A172 (cell line): Measurements from ENCODE around the gene KRTAP10-6. TPM values are rescaled to one million over a fixed set of nuclear protein-coding genes. Genes with fewer than 3 reads are reported as not detected.
A peak's percentile ranks its signal among the peaks of the same experiment; 100 is the strongest.
"Not testable (repeated sequence)": the region's sequence is repeated elsewhere in the genome, so short reads cannot be mapped to it uniquely, and the experiment has no call there.

Source experiments
- DNase-seq: peaks from one replicate; pipeline ENCODE4 v3.0.0-alpha.2; 2015; ENCODE audit warnings: low spot score
- total RNA-seq: library from RNA; depleted of rRNA; stranded (reverse); fragments of >200 nt; shearing (Covaris generic); gene quantifications from 2 replicates; pipeline ENCODE4 v1.2.3, GENCODE V29; 2014

Gene KRTAP10-6
- total RNA-seq, 1 experiment from 2014 or later = not detected

DNA sequence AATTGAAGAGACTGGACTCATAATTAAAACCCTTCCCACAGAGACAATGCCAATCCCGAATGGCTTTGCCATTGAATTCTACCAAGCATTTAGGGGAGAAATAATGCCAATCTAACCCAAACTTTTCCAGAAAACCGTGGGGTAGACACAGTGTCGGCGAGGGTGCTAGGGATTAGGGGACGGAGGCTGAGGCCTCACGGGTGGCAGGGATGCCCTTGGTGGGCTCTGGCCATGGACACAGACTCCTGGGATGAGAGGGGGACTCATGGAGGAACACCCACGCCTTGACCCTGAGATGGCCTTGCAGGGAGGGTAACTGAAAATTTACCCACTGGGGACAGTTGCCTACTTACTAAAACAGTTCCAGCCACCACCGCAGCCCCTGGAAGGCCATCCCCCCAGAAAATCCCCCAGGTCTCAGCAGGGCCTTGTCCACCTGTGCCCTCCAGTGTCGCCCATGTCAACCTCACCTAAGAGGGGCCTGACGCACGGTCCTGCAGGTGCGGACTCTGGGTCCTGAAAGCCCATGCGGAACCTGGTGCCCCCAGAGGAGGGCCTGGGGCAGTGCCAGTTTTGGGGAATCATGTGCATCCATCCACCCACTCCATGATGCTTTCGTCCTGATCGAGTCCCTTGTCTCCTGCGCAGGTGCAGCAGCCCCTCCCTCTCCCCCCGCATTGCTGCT is 13.8 kb downstream of the KRTAP10-6 start:
- no peak for DNase-seq

DNA sequence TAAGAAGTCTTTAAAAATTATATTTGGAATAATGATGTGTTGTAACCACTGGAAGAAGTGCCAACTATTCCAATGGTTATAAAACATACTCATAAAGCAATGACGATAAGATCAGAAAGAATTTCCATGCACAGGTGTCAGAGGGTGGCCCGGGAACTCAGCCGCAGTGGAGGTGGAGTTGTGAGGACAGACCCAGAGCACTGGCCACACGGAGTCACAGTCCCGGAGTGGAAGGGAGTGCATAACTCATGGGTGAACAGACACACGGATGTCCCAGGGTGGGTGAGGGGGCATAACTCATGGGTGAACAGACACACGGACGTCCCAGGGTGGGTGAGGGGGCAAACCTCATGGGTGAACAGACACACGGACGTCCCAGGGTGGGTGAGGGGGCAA is 16.3 kb downstream of the KRTAP10-6 start:
- DNase-seq = no peak

DNA sequence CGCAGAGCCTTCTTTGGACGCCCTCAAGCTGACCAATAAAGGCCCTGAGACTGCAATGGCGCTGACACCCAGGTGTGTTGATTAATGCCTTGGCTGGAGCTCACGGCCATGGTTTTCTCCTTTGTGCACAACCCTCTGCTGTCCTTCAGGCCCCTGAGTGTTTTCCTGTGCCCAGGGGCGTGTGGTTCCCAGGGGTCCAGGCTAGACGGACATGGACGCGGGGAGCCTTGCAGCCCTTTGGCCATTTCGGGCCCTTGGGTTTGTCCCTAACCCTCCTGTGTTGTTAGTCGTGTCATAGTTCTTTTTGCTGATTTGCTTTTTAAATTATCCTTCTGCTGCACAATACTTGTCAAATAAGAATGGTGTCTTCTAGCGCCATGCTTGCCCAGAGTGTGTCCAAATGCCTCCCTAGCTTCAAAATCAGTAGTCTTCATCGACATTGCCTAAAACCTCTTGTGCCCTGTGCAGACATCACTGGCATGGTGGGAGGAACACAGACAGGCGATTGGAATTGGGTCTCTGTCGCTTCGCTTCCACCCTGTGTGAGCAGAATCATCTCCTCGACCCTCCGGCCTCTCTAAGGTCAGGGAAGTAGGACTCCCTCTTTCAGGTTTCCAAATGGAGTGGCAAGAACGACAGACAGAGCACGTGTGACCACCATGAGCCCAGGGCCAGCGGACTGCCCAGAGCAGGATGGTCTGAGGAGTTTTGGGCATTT is 16.8 kb downstream of the KRTAP10-6 start:
- no peak for DNase-seq

DNA sequence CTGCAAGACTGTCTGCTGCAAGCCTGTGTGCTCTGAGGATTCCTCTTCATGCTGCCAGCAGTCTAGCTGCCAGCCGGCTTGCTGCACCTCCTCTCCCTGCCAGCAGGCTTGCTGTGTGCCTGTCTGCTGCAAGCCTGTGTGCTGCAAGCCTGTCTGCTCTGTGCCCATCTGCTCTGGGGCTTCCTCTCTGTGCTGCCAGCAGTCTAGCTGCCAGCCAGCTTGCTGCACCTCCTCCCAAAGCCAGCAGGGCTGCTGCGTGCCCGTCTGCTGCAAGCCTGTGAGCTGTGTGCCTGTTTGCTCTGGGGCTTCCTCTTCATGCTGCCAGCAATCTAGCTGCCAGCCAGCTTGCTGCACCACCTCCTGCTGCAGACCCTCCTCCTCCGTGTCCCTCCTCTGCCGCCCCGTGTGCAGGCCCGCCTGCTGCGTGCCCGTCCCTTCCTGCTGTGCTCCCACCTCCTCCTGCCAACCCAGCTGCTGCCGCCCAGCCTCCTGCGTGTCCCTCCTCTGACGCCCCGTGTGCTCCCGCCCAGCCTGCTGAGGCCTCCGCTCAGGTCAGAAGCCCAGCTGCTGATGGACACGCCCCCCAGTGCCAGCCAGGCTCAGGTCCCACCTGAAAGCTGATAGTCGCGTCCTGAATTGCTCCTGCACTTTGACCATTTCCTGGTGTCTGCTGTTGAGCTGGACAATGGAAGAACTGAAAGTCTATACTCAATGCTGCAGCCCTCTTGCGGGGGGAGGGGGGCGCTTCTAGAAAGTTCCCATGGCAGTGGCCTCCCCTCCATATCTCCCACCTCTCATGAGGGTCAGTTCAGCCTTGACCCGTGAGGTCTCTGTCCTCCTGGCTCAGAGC is 17.6 kb downstream of the KRTAP10-6 start:
- DNase-seq = no peak

DNA sequence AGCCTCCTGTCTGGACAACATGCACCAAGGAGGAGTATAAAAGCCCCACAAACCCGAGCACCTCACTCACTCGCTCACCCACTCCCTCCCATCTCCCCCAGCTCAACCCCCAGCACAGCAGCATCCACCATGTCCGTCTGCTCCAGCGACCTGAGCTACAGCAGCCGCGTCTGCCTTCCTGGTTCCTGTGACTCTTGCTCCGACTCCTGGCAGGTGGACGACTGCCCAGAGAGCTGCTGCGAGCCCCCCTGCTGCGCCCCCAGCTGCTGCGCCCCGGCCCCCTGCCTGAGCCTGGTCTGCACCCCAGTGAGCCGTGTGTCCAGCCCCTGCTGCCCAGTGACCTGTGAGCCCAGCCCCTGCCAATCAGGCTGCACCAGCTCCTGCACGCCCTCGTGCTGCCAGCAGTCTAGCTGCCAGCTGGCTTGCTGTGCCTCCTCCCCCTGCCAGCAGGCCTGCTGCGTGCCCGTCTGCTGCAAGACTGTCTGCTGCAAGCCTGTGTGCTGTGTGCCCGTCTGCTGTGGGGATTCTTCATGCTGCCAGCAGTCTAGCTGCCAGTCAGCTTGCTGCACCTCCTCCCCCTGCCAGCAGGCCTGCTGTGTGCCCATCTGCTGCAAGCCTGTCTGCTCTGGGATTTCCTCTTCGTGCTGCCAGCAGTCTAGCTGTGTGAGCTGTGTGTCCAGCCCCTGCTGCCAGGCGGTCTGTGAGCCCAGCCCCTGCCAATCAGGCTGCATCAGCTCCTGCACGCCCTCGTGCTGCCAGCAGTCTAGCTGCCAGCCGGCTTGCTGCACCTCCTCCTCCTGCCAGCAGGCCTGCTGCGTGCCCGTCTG is 18.5 kb downstream of the KRTAP10-6 start, which contains the start of gene KRTAP10-4:
Gene KRTAP10-4 (plus strand): TSS at position 100 of the 827 bp plus-strand sequence. CDS start 30 bp downstream, at position 130.
- not testable (repeated sequence) for DNase-seq

DNA sequence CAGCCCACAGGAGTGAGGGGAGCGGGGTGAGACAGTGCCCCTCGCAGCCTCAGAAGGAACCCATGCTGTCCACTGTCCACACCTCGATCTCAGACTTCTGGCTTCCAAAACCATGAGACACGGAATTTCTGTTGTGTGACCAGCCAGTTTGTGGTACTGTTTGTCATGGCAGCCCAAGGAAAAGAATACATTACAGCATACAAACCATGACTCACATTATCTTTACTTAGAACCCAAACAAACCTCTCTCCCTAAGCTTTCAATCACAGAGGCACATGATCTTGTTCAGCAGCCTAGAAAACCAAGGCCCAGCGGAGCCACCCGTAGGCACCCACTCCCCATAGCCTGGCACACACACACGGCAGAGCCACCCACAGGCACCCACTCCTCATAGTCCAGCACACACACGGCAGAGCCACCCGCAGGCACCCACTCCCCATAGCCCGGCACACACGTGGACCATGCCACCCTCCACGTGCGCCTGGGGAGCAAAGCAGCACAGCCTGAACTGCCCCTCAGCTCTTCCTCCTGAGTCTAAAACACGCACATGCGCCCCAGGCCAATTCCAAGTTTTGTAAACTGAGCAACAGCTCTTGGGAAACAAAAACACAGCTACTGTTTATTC is 19.2 kb downstream of the KRTAP10-6 start:
- DNase-seq = peak; percentile 37

DNA sequence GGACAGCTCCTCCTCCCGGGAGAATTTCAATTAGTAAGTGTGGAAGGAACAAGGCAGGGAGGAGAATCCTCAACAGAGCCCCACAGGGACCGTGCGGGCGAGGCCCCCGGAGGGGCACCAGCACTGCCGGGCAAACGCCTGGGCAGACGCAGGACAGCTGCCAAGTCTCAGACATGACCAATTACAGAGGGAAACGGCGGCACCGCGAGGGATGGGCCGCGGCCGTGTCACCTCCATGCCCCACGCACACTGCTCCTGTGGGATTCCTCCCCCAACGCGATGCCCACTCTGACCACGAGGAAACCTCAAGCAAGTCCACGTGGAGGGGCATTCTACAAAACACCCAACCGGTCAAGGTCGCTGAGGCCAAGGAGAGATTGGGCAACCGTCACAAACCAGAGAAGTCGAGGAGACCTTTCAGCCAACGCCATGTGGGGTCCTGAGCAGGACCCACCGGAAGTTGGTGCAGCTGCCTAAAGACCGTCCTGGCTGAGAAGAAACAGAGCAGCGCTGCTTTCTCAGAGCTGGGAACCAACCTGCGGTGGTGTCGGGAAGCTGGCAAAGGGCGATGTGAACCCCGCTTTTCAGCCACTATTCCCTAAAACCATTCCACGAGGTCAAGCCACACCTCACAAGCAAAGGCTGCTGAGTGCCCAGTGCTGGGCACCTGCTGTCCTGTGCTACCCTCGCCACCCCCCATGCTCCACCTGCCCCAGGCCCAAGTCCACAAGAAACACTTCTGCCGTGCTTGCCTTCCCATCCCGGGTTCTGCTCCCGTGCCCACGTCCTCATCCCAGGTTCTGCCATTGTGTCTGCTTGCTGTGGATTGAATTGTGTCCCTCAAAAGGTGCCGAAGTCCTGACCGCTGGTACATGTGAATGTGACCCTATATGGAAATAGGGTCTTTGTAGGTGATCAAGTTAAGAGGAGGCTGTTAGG is 20.2 kb downstream of the KRTAP10-6 start:
- no peak for DNase-seq

DNA sequence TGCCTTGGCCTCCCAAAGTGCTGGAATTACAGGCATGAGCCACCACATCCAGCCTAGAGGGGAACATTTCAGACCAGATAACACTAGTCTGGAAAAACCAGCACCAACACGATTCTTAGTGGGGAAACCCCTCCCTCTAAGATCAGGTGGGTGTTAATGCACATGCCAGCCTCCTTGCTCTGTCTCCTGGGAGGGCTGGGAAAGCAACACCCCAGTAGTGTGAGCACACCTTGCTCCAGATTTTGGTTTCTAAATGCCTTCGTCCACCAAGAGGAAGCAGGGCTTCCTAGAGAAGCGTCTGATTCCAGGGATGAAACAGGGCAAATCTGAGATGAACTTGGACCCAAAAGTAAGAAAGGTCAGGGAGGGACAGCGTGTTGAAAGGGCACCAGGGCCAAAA is 21.0 kb downstream of the KRTAP10-6 start:
- no peak for DNase-seq

DNA sequence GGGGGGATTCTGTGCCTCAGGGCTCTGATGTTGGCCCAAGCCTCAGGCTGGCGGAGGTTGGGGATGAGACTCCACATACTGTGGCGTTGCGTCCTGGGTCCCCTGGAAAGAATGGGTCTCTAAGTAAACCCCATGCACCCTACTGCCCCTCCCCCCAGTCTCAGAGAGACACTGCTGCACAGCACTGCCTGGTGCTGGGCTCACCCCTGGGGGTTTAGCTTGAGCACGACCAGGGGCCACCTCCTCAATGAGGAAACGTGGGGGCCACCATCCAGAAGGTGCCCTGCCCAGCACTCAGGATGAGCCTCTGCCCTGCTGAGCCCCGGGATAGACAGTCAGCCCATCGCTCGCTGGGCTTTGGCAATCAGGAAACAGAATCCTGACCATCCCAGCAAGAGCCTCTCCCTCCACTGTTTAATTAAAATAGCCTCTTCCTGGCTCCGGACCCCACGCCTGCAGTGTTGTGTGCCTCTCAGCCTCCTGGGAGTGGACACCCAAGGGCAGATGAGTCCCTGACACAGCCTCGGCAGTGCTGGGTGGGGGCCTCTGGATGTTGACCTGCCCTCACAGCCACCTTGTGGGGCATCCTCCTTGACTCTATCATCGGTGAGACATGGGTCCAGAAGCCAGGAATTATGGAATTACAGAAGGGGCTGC is 22.3 kb downstream of the KRTAP10-6 start:
- no peak for DNase-seq

DNA sequence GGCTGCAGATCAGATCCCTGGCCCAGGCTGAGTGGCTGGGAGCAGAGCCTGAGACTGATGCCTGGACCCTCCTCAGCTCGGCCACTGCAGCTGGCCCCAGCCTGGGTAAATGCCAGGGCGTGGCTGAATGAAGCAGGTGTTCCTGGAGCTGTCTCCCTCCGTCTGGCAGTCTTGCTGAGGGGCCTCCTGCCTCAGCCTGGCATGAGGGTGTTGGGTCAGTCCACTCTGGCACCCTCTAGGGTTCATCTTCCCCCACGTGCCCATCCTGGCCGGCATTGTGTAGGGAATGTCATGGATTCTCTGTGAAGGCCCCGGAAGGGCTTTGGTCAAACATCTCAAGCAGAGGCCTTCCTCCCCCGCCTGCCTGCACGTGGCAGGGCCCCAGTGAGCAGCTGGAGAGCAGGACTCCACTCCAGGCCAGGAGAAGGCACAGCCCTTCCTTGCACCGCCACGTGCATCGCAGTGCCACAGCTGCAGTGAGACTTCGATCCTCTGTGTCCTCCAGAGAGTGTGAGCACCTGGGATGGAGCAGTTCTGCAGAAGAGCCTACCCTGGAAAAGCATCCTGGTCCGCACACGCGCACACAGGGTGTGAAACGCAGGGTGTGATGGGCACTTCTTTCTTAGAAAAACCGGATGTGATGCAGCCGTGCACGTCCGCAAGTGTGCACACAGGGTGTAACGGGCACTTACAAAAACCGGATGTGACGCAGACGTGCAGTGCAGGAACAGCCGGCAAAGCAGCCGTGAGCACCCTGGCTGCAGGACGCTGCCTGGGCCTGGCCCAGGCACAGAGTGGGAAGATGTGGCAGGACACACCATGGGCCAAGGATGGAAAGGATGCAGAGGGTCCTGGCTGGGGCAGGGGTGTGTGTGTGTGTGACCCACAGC is 23.4 kb downstream of the KRTAP10-6 start:
- DNase-seq = no peak

DNA sequence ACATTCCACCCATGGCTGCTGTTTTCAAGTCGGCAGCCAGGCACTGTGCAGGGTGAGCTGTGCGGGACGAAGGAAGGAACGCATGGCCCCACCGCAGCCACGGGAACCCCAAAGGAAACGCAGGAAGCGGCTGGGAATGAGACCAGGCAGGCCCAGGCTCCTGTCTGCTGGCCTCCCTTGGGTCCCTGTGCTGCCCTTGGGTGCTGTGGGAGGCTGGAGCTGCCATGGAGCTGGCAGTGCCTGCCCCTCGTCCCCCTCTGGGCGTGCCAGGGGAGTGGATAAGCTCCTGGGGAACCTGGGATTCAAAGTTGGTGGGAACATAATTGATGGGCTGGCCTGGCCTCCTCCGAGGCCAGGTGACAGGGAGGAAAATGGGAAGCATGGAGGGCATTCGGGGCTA is 24.0 kb downstream of the KRTAP10-6 start:
- DNase-seq = no peak

DNA sequence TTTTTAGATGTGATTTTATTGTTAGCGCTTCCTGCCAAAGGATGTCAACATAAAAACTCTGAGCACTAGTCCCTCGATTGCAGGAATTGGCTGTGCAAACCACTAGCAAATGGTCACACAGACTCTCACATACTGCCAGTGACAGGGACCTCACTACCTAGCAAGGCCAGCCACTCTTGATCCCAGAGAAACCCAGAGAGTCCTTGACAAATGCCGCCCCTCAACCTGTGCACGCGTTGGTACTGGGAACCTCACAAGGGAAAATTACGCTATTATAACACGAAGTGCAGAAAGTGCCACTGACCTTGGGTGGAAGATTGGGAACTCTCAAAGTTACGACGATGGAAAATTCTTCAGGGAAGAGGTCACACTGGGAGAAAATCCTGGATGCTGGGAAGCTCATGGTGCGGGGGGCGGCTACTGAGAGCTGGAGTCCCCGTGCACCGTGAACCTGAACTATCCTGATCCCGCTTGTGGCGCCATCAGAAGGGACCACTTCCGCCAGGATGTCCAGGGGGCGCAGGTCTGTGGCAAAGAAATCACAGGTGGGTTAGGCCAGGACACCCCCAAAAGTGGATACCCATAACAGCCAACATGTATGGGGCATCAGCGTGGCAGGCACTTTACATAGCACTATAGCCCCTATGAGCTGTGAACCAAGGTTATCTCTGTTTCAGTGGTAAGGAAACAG is 24.7 kb downstream of the KRTAP10-6 start:
- DNase-seq = no peak

DNA sequence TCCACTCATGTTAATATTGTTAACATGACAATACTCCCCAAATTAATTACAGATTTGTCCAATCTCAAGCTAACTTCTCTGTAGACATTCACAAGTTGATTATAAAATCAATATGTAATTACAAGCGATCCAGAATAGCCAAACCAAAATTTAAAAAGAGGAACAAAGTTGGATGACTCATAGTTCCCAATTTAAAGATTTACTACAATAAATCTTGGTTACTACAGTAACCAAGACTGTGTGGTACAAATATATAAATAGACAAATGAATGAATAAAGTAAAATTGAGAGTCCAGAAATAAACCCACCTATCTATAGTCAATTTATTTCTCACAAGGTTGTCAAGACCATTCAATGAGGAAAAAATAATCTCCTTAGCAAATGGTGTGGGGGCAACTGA is 25.9 kb downstream of the KRTAP10-6 start:
- no peak for DNase-seq

DNA sequence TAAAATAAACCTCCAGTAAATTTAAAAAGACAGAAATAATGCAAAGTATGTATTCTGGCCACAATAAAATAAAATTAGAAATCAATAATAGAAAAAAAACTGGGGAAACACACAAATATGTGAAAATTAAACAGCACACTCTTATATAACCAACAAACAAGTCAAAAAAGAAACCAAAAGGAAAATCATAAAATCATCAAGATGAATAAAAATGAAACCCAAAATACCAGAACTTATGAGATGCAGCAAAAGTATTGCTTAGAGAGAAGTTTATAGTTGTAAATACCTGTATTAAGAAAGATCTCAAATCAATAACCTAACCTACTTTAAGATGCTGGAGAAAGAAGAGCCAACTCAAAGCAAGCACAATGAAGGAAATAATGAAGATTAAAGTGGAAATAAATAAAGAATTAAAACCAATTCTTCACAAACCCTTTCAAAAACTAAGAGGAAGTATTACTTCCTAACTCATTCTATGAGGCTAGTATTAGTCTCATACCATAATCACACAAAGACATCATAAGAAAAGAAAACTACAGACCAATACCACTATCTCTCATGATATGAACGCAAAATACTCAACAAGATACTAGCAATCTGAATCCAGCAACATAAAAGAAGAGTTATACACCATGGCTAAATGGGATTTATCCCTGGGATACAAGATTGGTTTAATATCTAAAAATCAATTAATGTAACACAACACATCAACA is 27.3 kb downstream of the KRTAP10-6 start:
- no peak for DNase-seq

DNA sequence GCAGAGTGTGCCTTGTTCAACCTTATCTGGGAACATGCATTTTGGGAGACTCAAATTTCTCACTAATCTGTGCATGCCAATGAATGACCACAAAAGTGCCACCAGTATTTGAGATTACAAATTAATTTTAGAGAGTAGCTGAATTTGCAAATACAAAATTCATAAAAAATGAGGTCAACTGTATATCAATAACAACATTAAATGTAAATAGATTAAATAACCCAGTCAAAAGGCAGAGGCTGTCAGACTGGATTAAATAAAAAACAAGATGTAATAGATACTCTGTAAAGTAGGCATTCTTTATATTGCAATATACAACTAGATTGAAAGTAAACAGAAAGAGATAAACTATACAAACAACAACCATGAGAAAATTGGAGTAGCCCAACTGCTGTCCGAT is 28.2 kb downstream of the KRTAP10-6 start:
- no peak for DNase-seq

DNA sequence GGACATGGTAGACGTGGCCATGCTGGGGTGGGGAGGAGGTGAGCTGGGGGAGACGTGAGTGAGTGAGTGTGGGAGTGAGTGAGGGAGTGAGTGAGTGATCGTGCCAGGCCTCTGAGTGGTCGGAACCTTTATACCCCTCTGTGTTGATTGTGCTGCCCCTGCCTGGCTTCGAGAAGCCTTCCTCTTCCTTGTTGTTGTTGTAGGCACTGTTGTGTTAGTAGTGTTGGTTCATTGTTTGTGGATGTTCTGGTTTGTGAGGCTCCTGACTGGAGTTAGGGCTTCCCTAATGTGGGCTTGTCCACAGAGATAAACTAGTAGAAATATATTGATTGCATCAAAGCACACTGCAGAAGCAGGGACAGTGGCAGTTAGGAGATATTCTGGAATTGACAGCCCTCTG is 33.6 kb downstream of the KRTAP10-6 start, which contains the start of gene KRTAP10-3:
Gene KRTAP10-3 (minus strand): TSS at position 101 of the 400 bp plus-strand sequence. CDS start 80 bp downstream, at position 21.
- DNase-seq = no peak

DNA sequence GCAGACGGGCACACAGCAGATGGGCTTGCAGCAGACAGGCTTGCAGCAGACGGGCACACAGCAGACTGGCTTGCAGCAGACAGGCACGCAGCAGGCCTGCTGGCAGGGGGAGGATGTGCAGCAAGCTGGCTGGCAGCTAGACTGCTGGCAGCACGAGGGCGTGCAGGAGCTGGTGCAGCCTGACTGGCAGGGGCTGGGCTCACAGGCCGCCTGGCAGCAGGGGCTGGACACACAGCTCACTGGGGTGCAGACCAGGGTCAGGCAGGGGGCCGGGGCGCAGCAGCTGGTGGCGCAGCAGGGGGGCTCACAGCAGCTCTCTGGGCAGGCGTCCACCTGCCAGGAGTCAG is 34.0 kb downstream of the KRTAP10-6 start:
- not testable (repeated sequence) for DNase-seq
